ENCODE results near the gene PCYT2.

PCYT2 gene

DNA sequence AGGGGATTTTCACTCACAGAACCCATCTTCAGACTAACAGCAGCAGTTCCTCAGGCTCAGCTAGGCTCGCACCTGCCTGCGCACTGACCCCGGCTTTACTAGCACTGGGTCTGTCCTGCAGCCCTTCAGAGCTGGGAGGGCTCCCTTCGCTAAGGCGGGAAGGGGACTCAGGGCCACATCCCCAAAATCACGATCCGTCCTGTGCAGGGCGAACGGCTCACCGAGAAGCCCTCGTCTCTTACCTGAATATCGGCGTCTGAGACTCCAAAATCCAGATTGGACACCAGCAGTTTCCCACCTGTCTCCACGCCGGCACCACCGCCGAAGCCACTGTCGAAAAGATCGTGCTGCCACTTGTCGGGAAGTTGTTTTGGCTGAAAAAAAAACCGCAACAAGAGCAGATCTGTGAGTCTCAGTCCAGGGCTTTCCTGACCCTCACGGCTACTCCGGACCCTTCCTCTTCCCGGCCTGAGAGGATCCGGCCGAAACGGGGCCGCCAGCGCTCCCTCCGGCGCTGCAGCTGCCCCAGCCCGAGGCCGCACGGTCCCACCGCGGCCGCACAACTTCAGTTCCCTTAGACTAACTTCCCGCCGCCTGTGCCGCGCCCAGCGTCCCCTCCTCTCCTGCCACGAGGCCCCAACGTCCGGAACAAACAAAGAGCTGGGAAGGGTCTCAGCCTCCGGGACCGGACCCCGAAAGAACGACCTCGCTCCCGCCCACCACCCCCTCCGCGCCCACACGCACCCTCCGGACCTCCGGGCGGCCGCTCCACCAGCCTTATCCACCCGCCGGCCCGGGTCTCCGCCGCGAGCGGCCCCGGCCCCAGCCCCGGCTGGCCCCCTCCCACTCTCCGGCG, 20.5 kb downstream of the PCYT2 start:
- no peak for DNase-seq (ENCODE audit: low read depth)
- no peak for TF ChIP-seq CTCF (conservative IDR thresholded peaks at IDR 0.05; ENCODE audit: low read length)
- H3K4me3 ChIP-seq (ENCODE audit: low read length), result peak overlapping the region; percentile 75

DNA sequence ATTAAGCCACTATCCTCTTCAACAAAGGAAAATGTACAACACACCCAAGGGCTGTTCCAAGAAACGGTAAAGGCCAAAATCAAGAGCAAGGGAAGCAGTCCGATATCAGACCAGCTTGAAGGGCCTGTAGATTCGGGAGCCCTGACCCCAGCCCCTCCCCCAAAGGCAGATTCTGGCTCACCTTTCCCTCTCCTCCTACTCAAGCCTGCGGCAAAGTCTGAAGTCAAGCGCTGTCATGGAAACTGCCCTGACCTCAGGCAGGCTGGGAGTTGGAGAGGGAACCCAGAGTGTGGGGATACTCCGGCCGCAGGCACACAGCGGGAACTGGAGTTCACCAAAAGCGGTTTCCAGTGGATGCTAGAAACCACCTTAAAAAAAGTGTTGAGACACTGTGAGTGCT, 21.6 kb downstream of the PCYT2 start:
- no peak for DNase-seq (ENCODE audit: low read depth)
- TF ChIP-seq CTCF (conservative IDR thresholded peaks at IDR 0.05; ENCODE audit: low read length), result no peak
- H3K4me3 ChIP-seq (ENCODE audit: low read length), result peak overlapping the region; percentile 75

DNA sequence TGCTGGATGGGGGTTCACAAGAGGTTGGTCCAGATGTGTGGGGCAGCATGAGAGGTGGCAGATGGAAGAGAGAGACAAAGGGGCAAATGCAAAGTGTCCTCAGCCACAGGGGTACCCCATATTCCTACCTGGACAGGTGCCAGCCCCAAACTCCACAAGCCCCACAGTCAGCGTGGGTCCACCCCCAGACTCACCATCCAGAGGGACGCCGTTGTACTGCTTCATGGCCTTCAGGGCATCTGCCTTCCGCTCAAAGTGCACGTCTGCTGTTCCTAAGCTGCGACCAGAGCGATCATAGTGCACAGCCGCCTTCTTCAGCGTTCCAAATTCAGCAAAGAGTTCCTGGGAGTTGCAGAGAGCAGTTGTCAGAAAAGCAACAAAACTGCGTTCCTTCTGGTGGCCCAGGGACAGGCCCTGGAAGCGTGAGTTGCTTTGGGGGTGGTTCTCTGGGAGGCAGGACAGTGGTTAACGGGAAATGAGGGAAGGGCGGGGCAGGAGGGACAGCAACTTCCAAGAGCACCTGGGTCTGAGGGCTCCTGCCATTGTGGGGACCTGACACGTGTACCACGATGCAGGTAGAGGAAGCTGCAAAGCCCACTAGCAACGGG, 22.1 kb downstream of the PCYT2 start:
- H3K4me3 ChIP-seq (ENCODE audit: low read length), result no peak overlapping the region
- DNase-seq (ENCODE audit: low read depth), result no peak
- TF ChIP-seq CTCF (conservative IDR thresholded peaks at IDR 0.05; ENCODE audit: low read length), result no peak

DNA sequence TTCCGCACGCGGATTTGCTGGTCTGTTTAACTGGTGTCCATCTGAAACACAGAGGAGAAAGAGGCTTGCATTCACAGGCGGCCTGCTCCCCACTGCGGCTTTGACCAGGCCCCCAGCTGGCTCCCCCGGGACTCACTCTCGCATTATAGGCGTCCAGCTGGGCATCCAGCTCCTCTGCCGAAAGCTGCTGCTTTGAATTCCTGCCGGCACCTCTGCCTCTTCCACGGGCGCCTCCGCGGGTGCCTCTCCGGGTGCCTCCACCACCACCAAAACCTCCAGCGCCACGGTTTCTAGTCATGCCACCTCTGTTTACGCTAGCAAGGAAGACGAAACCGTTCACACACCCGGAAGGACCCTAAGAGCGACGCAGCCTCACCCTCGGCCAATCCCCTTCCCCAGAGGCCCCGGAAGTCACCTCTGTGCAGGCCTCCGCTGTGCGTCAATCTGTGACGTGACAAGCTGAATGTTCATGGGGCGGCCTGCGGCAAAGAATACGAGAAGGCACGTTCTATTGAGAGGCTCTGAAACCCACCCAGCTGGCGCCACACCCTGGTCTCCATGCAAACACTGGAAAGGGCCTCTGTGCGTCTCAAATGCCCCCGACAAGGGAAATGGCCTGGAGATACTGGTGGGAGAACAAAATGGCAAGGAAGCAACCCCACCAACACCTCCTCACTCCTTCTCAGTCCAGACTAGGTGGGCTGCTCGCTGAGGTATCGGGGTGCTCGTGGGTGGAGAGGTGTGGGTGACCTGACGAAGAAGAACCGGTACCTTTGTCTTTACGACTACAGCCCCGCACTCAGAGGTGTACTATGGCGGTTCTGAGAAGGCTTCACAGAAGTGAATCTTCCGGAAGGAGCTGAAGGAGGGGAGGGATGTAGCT, 22.9 kb downstream of the PCYT2 start:
- no peak for TF ChIP-seq CTCF (conservative IDR thresholded peaks at IDR 0.05; ENCODE audit: low read length)
- no peak for DNase-seq (ENCODE audit: low read depth)
- H3K4me3 ChIP-seq (ENCODE audit: low read length), result no peak overlapping the region

GRCh38 chr17:81885869-81886548, 25.2 kb downstream of the PCYT2 start:
- TF ChIP-seq CTCF (conservative IDR thresholded peaks at IDR 0.05; ENCODE audit: low read length), result no peak
- no peak overlapping the region for H3K4me3 ChIP-seq (ENCODE audit: low read length)
- DNase-seq (ENCODE audit: low read depth), result peak; percentile 61

DNA sequence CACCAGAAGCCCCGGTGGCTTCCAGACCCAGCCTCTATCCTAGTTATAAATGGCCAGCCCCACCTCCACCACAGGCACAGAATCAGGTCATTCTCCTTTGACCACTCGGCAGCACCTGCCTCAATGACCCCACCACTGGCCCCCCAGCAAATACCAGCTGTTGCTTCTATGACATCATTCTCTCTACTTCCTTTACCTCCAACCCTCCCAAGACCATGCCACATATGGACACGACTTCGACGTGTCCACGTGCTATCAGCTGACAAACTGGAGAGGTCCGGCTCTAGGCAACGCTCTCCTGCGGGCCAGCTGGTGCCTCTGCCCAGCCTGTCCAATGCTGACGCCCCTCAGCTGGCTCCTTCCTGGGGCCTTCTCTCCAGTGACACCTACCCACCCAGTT, 25.7 kb downstream of the PCYT2 start:
- TF ChIP-seq CTCF (conservative IDR thresholded peaks at IDR 0.05; ENCODE audit: low read length), result no peak
- H3K4me3 ChIP-seq (ENCODE audit: low read length), result no peak overlapping the region
- no peak for DNase-seq (ENCODE audit: low read depth)
